SU-DHL-6 (cell line): ENCODE results near the gene PTPRG.

Experiments
- H2AFZ ChIP-seq: fragments of 200-600 bp; sonication (generic); 2 replicates; pipeline ENCODE4 v1.6.1; 2014; ENCODE audit warnings: low read depth, mild to moderate bottlenecking, moderate library complexity, mixed read lengths, antibody characterized with exemption, low read length; ENCODE audit not compliant: severe bottlenecking
- H3F3A ChIP-seq: fragments of 200-600 bp; shearing (Covaris generic); 2 replicates; pipeline ENCODE4 v1.6.0; 2016; ENCODE audit warnings: antibody characterized with exemption, mild to moderate bottlenecking; ENCODE audit not compliant: insufficient read depth
- H3K27ac ChIP-seq: fragments of 200-600 bp; sonication (generic); 2 replicates; pipeline ENCODE4 v1.5.1; 2016; ENCODE audit warnings: low read depth, mild to moderate bottlenecking, low read length, moderate library complexity, mixed read lengths
- H3K27me3 ChIP-seq: fragments of 200-600 bp; sonication (generic), shearing (Covaris generic); 2 replicates; pipeline ENCODE4 v1.6.0; 2014; ENCODE audit warnings: mild to moderate bottlenecking, low read length
- H3K36me3 ChIP-seq: fragments of 200-600 bp; sonication (generic); 2 replicates; pipeline ENCODE4 v1.6.1; 2014; ENCODE audit warnings: mild to moderate bottlenecking, low read length, mixed read lengths
- H3K4me2 ChIP-seq: fragments of 300-600, 200-600 bp; shearing (Covaris generic), sonication (generic); 2 replicates; pipeline ENCODE4 v1.6.0; 2014; ENCODE audit warnings: low read length, low read depth, mild to moderate bottlenecking; ENCODE audit not compliant: poor library complexity, severe bottlenecking
- H3K4me3 ChIP-seq: fragments of 200-600 bp; sonication (generic); 2 replicates; pipeline ENCODE4 v1.5.1; 2014; ENCODE audit warnings: antibody characterized with exemption, low read length, mild to moderate bottlenecking, mixed read lengths; ENCODE audit not compliant: insufficient read depth, poor library complexity, severe bottlenecking
- H3K79me2 ChIP-seq: fragments of 200-600 bp; sonication (generic); 2 replicates; pipeline ENCODE4 v1.6.1; 2014; ENCODE audit warnings: mild to moderate bottlenecking, low read length, moderate library complexity; ENCODE audit not compliant: insufficient read depth
- H3K9ac ChIP-seq: fragments of 200-600 bp; sonication (generic); 2 replicates; pipeline ENCODE4 v1.7.0; 2014; ENCODE audit warnings: mild to moderate bottlenecking, low read length
- H3K9me2 ChIP-seq: fragments of 200-600 bp; sonication (generic); replicated peaks from 2 replicates; pipeline ENCODE4 v1.6.1; 2014; ENCODE audit warnings: low read length; ENCODE audit not compliant: insufficient read depth
- H3K9me3 ChIP-seq: fragments of 200-600 bp; sonication (generic); 2 replicates; pipeline ENCODE4 v1.6.1; 2014; ENCODE audit warnings: low read length, mixed read lengths; ENCODE audit not compliant: insufficient read depth
- H4K20me1 ChIP-seq: fragments of 200-600 bp; sonication (generic); 2 replicates; pipeline ENCODE4 v1.6.1; 2014; ENCODE audit warnings: low read depth, mild to moderate bottlenecking, antibody characterized with exemption, low read length, moderate library complexity, mixed read lengths
- CTCF ChIP-seq: fragments of 200-600 bp; sonication (generic); IDR thresholded peaks from one replicate; pipeline ENCODE4 v1.5.1; 2017; ENCODE audit warnings: antibody characterized with exemption, mild to moderate bottlenecking, low read length, moderate library complexity; ENCODE audit not compliant: insufficient read depth, poor library complexity, severe bottlenecking
- EZH2phosphoT487 ChIP-seq: fragments of 200-600 bp; sonication (generic), shearing (Covaris generic); conservative IDR thresholded peaks from 2 replicates; pipeline ENCODE4 v1.6.1; 2018; ENCODE audit warnings: mild to moderate bottlenecking, antibody characterized with exemption, low read length, moderate library complexity, mixed read lengths

The PTPRG gene

GRCh38 chr3:62135741-62136140, 574.4 kb downstream of the PTPRG start:
- Histone ChIP-seq H2AFZ (no peak overlapping the region), H3K9ac (no peak overlapping the region), H3K9me2 (no peaks in the 10 kb centered on the region), H3K4me3 (no peak overlapping the region), H3K79me2 (no peaks in the 10 kb centered on the region), H3K36me3 (no peaks in the 10 kb centered on the region), H3F3A (no peaks in the 10 kb centered on the region), H3K27ac (no peak overlapping the region), H4K20me1 (no peaks in the 10 kb centered on the region), H3K9me3 (no peaks in the 10 kb centered on the region), H3K27me3 (no peaks in the 10 kb centered on the region), H3K4me2 (no peak overlapping the region)
- TF ChIP-seq CTCF, result no peak
- TF ChIP-seq EZH2phosphoT487, result no peak

- Histone ChIP-seq H4K20me1 (no peaks in the 10 kb centered on the region), H3K9me2 (no peaks in the 10 kb centered on the region), H3K36me3 (no peaks in the 10 kb centered on the region), H3K27ac (no peak overlapping the region), H3K27me3 (no peaks in the 10 kb centered on the region), H3K79me2 (no peaks in the 10 kb centered on the region), H3K4me3 (no peak overlapping the region), H3K9ac (no peak overlapping the region), H2AFZ (no peak overlapping the region), H3F3A (no peaks in the 10 kb centered on the region), H3K4me2 (no peak overlapping the region), H3K9me3 (no peaks in the 10 kb centered on the region)
- TF ChIP-seq EZH2phosphoT487 (no peak), CTCF (no peak)
Observed at GRCh38 chr3:62139957-62140356, 578.6 kb downstream of the PTPRG start.

- no peaks in the 10 kb centered on the region for H3F3A ChIP-seq
- no peak overlapping the region for H3K4me3 ChIP-seq
- H3K9me2 ChIP-seq, result no peaks in the 10 kb centered on the region
- H3K79me2 ChIP-seq, result no peaks in the 10 kb centered on the region
- no peak overlapping the region for H2AFZ ChIP-seq
- no peaks in the 10 kb centered on the region for H3K36me3 ChIP-seq
- no peak overlapping the region for H3K27ac ChIP-seq
- H3K4me2 ChIP-seq, result no peak overlapping the region
- no peaks in the 10 kb centered on the region for H4K20me1 ChIP-seq
- no peaks in the 10 kb centered on the region for H3K9me3 ChIP-seq
- TF ChIP-seq EZH2phosphoT487 (no peak), CTCF (no peak)
- H3K9ac ChIP-seq, result no peak overlapping the region
- no peaks in the 10 kb centered on the region for H3K27me3 ChIP-seq
Observed at GRCh38 chr3:62142331-62143085, 581.1 kb downstream of the PTPRG start.
